Superior temporal gyrus (tissue), 1 donor: ENCODE data around the gene PSMG1.
"Not testable (repeated sequence)": the region's sequence is repeated elsewhere in the genome, so short reads cannot be mapped to it uniquely, and the experiment has no call there.

Experiments
- DNase-seq: peaks from one replicate; pipeline ENCODE4 v3.0.0-alpha.2; 2016; ENCODE audit errors: extremely low spot score

The PSMG1 gene, protein sequence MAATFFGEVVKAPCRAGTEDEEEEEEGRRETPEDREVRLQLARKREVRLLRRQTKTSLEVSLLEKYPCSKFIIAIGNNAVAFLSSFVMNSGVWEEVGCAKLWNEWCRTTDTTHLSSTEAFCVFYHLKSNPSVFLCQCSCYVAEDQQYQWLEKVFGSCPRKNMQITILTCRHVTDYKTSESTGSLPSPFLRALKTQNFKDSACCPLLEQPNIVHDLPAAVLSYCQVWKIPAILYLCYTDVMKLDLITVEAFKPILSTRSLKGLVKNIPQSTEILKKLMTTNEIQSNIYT

DNA sequence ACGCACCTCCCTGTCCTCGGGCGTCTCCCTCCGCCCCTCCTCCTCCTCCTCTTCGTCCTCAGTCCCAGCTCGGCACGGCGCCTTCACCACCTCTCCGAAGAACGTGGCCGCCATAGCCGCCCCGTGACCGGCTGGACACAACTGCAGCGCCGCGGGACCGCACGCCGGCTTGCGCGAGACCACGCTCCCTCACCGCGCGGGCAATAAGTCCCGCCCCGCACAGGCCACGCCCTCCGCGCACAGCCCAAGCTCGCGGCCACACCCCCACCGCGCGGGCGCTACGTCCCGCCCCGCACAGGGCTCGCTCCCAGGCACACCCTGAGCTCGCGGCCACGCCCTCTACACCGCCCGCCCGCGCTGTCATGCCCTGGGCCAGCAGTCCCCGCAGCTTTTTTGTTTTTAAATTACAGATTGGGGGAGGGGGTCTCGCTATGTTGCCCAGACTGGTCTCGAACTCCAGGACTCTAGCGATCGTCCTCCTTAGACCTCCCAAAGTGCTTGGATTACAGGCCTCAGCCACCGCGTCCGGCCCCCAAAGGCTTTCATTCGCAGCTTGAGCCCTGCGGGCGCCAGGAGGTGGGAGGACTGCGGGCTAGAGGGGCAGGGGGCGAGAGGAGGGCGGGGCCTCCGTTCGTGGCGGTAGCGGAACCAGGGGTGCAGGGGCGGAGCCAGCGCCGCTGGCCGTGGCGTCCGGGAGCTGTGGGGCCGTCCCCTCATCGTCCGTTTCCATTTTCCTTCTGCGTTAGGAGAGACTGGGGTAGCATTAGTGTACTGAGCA, at the start of gene PSMG1:
TSS of gene PSMG1 (minus strand) at position 180 of the 778 bp plus-strand sequence. CDS start at position 114, 66 bp downstream.
- DNase-seq: peak; percentile 84

DNA sequence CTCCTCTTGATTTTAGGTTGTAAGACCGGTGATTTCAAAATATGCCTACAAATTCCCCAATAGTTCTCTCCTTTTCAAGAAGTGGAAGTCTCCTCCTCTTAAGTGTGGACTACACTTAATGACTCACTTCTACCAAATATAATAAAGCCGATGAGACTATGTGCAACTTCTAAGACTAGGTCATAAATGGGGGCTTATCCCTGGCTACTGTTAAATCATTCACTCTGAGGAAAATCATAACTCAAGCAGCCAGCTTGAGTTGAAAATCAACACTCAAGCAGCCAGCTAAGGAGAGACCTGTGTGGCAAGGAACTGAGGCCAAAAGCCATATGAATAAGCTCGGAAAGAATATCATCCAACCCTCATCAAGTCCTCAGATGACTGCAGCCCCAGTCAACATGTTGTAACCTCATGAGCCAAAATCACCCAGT, 49.6 kb upstream of the PSMG1 start:
- DNase-seq: no peak

DNA sequence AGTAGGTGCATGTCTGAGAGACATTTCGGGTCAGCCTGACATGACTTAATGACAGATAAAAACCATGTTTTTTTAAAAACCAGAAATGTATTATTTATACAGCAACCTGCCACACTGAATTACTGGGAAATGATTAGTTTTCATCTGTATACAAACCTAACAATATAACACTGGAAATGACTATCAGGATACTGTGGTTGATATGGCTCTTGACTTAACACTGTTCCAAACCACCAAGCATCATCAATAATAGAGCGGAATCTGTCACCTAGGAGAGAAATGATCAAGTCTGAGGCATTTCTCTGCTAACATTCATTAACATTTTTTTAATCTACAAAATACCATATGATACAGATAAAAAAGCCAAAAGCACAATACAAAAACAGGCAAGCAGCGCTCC, 41.7 kb upstream of the PSMG1 start:
- DNase-seq: no peak

DNA sequence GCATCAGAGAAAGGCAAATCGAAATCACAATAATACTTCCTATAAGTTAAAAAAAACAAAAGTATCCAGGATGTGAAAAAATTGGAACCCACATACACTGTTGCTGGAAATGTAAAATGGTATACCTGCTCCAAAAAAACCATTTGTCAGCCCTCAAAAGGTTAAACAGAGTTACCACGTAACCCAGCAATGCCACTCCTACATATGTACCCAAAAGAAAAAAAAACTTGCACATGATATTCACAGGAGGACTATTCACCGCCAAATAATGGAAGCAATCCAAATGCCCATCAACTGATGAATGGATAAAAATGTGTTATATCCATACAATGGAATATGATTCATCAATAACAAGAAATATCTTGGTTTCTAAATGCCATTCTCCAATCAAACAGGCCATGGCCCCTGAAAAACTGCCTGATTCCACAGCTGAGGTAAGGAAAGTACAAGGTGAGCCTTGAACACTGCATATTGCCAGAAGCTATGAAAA, 38.8 kb upstream of the PSMG1 start:
- no peak for DNase-seq

DNA sequence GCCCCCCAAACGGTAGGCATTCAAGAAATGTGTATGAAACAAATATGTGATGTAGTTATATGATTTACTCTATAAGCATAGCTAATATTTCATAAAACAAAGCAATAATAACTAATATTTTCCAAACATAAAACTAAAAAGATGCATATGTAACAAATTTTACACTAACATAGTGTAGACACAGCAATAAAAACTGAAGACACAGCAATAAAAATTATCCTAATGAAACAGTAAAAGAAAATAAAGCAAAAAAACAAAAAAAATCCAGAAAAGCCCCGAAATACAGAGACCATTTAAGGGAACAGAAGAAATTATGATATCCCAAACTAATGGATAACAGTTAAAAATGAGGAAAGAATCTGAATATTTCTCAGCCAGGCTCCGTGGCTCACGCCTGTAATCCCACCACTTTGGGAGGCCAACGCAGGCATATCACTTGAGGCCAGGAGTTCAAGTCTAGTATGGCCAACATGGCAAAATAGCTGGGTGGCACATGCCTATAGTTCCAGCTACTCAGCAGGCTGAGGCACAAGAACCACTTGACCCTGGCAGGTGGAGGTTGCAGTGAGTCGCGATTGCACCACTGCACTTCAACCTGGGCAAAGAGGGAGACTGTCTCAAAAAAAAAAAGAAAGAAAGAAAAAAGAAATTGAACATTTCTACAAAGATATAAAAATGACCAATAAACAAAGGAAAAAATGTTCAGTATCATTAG, 38.2 kb upstream of the PSMG1 start:
- DNase-seq: no peak

DNA sequence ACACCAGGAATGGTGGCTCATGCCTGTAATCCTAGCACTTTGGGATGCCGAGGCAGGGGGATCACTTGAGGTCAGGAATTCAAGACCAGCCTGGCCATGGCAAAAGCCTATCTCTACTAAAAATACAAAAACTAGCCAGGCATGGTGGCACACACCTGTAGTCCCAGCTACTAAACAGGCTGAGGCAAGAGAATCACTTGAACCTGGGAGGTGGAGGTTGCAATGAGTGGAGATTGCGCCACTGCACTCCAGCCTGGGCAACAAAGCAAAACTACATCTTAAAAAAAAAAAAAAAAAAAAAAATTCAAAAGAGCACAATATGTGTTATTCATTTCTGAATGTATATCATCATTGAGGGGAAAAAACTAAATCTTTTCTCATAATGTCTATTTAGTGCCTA, 37.6 kb upstream of the PSMG1 start:
- not testable (repeated sequence) for DNase-seq

DNA sequence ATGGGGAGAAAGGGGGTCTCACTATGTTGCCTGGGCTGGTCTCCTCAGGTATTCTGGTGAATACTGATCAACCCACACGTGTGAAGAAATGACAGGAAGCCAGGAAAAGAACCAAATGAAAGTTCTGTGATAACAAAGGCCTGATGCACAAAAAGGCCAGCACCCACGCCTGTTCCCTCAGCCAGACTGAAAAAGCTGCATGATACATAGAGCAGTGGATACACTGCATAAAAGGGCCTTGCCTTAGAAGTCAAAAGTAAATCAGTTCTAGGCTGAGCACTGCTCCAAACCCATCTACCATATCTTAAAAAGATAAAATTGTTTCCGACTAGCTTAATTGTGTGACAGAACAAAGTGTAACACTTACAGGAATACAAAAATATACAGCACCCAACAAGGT, 36.9 kb upstream of the PSMG1 start:
- DNase-seq: no peak

DNA sequence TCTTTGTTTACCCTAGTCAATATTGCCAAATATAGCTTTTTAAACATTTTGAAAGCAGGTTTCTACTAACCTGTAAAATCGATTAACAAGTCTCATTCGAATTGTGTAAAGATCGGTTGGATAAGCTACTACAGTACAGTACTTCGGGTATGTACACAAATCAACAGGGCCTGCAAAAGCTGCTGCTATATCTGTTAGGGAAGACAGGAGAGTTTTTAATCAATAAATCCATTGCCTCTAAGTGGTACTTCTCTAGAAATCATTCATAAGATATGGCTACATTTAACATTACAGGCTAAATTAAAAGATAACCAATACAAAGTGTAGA, 34.8 kb upstream of the PSMG1 start:
- DNase-seq: no peak

DNA sequence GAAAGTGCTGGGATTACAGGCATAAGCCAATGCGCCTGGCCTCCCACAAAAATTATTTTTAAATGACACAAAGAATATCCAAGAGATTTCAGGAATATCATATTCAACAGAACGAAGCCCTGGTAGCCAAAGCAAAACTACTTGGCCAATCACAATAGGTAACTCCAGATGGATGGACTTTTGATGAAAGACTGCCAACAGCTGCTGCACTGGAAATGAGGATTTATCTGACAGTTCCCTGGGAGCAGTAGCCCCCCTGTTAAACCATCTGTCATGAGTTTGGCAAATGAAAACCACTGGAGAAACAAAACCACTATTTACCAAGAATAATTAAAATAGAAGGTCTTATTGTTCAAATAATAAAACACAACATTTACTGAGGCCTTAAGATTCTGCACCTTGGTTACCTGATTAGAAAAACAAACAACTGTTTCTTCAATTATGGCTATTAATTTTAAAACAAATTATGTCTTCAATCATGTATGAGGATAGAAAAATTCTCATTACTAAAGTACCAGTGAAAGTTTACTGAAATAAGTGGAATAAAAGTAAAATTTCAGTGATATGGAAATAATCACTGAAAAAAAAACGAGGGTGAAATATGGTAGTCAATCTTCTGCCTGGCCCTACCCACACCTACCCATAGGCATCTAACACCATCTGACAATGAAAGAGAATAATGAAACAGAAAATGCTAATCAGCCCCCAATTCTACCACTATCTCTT, 34.3 kb upstream of the PSMG1 start:
- DNase-seq: no peak

DNA sequence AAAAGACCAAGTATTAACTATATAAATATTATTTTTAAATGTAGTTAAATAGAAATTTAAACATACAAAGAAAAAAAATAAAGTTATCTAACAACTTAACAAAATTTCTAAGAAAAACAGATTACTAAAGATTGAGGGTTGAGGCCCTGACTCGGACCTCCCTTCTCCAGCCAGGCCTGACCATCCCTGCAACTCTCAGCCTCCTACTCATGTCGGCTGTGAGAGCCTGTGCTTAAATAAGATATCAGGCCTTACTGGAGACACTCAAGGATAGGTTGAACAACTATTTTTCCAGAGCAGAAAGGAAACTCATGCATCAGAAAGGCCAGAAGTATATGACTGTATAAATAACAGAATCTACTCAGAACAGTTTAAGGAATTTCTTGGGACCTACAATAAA, 33.0 kb upstream of the PSMG1 start:
- no peak for DNase-seq

DNA sequence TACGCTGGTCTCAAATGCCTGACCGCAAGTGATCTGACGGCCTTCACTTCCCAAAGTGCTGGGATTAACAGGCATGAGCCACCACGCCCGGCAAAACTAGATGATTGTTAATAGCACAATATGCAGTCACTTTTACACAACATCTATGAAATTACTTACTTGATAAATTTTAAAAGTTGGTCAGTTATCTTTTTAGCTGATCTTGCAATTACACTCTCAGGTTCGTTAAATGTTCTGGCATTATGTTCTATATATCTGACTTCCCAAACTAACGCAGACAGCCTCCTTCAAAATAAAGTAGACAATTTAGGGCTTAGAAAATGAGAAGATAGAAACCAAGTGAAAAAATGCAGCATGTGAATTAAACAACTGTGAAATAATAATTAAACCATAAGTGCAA, 31.8 kb upstream of the PSMG1 start:
- no peak for DNase-seq

DNA sequence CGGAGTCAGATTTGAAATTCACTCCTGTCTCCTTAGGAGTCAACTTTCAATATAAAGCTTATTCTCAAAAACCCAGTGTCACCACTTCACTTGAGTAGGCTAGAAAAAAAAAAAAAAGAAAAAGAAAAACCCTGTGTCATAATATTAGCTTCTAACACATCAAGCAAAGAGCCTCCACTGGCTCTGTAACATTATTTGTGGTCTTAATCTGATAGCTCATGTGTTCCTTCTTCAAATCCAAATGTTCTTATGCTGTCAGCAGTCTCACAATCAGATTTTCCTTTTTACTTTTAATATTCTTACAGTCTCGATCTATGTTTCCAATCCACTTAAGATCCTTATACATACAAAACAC, 26.1 kb upstream of the PSMG1 start:
- no peak for DNase-seq

DNA sequence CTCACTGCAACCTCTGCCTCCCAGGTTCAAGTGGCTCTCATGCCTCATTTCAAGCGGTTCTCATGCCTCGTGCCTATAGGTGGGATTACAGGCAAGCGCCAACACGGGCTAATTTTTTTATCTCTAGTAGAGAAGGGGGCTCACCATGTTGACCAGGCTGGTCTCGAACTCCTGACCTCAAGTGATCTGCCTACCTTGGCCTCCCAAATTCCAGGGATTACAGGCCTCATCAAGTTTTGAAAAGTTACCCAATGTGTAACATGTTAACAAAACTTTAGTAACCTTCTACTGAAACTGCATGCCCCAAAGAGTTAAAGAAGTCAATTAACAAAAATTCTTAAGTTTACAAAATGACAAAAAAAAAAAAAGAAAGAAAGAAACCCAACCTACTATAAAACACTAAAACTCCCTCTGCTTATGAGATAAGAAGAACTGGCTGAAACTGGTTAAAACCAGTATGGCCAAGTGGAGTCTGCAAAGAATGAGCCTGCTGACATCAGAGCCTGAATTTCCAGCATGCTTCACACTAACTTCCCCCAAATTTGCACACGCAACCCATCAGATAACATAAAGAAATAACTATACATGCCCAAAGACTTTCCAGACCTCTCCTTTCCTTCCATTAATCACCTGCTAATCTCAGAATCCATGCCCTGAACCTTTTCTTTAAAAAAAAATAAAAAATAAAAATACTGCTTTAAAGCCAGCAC, 25.5 kb upstream of the PSMG1 start:
- no peak for DNase-seq

DNA sequence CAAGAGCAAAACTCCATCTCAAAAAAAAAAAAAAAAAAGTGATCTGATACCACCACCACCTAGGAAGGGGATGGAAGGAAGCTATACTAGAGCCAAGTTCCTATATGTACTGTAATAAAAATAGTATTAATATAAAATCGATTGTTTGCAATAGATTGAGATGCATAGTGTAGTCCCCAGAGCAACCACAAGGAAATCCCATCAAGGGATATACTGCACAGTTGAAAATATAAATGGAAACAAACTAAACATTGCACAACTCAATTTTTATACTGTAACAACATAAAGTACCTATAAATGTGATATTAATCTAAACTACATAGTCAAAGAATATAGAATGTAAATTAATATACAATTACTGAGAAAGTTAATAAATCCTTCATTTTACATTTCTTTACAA, 20.9 kb upstream of the PSMG1 start:
- no peak for DNase-seq

DNA sequence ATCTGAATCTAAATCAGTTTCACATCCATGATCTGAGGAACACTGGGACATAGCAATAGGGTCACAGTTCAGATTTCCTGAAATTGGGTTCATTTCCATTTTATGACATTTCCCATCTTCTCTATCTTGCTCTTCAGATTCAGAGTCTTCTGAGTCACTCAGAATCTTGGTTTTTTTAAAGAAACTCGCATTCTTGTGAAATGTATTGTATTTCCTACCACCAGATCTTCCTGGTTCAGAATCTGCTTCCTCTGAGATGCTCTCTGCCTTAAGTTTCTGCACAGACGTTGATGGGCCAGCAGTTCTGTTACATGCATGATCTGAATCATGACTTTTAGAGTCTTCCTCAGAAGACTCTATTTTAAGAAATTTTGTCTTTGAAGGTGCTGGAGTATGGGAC, 15.5 kb upstream of the PSMG1 start:
- DNase-seq: no peak

DNA sequence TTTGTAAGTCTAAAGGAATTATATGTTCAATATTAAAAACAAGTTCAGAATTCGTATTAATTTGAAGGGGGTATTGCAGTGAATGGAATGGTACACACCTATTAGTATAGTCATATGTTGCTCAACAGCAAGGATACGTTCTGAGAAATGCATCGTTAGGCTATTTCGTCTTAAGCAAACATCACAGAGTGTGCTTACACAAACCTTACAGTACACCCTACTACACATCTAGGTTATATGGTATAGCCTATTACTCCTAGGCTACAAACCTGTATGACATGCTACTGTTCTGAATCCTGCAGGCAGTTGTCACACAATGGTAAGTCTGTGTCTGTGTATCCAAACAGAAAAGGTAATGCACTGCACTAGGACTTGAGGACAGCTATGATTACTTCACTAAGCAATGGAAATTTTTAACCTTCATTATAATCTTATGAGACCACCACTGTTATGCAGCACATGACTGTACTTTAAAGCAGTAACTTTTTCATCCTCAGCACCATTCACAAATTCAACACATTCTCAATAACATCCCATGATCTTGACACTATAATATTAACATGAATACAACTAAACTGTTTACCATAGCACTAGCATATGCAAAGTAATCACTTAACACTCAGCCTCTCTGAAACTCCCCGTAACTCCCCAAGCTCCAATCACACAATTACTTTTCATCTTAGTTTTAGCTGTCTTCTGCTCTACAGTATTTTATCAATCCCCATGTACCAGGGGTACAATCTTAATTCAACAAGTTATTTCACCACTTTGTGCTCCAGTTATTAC, 14.4 kb upstream of the PSMG1 start:
- no peak for DNase-seq

DNA sequence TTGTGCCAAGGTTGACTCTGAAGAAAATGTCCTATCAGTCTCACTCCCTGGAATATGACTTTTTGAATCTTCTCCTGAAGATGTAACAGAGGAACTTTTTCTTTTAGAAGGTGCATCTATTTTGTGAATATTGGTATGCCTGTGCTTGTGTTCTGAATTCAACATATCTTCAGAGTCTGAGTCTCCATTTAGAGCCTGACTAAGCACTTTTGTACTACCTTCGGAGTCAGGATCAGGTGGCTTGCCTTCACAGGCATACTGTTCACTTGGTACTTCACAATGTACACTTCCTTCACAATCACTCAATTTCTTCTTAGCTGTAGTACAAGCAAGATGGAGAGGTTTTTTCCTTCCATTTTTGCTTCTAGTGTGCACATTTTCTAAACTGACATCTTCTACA, 13.6 kb upstream of the PSMG1 start:
- DNase-seq: no peak

DNA sequence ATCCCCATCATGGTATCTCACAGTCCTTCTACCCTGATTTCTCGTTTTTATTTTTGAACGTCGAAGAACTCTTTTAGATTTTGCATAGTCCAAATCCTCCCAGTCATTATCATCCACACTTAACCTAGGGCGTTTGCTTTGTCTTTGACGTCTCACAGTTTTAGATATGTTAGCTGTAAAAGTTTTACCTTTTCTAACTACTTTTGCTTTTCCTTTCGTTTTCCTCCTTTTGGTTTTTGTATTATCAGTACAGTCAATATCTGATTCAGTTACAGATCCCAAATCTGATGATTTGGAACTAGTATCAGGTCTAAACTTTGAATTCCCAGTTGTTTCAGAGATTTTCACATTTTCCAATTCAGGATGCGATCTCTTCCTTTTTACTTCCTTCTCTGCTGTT, 13.1 kb upstream of the PSMG1 start:
- no peak for DNase-seq

DNA sequence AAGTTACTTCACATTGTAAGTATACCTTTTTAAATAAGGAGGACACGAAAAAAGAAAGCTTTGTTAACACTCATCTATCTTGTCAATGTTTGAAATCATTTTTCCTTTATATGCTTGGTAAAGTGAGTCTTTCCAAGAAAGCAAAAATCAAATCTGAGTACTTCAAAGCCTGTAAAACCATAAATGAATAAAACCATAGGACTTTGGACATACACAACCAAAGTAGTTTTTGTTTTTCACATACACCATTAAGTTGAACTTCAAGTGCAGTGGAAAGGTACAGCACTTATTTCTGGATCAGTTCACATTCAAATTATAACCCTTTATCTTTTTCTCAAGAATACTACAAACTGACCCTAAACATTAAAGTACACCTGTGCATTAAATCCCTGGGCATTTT, 10.1 kb upstream of the PSMG1 start:
- DNase-seq: no peak

DNA sequence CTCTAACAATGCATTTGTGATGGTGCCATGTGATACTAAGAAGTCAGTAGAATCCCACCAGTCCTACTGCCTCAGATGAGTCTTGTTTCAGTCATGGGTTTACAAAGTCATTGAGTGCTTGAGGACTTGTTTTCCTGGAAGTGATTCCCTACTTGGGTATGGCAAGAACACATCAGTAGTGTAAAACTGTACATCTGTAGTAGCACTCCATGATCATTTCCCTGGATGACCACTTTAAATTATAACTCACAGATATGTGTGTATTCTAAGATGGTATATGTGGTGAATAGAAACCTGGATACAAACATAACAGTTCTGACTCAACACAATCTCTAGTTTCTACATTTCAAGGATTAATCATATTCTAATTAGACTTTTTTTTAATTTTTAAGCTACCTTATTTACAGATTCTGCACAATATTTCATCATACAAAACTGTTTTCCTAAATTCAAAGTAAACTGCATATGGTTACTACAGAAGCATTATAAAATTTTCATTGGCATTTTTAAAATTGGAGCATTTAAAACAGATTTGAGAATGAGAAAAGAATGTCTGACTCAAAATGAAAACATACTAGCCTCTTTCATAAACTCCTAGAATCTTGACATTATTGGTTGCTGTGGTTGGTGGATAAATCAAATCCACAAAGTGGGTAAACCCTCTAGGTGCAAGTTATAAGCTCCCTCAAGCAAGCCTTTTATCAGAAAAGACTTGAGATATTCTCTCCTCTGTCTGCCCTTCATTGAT, 6.8 kb upstream of the PSMG1 start:
- no peak for DNase-seq
